C1 segment of cervical spinal cord (tissue), 14 donors: ENCODE results near the gene SEPTIN12.

Experiments used
- DNase-seq, 14 donors: peaks; one replicate each; lab custom pipeline; 2025; lab: John Stamatoyannopoulos, UW

Gene SEPTIN12

GRCh38 chr16:4787627-4788482 is at the start of gene SEPTIN12:
Gene SEPTIN12 (minus strand): TSS chr16:4788345. CDS start chr16:4787645, 700 bp downstream.
- DNase-seq, result no peak

- DNase-seq, result no peak
Observed at GRCh38 chr16:4836727-4837126, 48.6 kb upstream of the SEPTIN12 start.

GRCh38 chr16:4833584-4833983 is 45.4 kb upstream of the SEPTIN12 start:
- no peak for DNase-seq

- DNase-seq, result no peak
Observed at GRCh38 chr16:4832698-4833343, 44.7 kb upstream of the SEPTIN12 start.

- no peak for DNase-seq
Observed at GRCh38 chr16:4831616-4832015, 43.5 kb upstream of the SEPTIN12 start.

GRCh38 chr16:4830408-4830807 is 42.3 kb upstream of the SEPTIN12 start:
- DNase-seq, result no peak

GRCh38 chr16:4828567-4829321 is 40.6 kb upstream of the SEPTIN12 start:
- DNase-seq, result no peak

- no peak for DNase-seq
Observed at GRCh38 chr16:4826980-4827379, 38.8 kb upstream of the SEPTIN12 start.

- no peak for DNase-seq
Observed at GRCh38 chr16:4826526-4826925, 38.4 kb upstream of the SEPTIN12 start.

GRCh38 chr16:4825196-4825595 is 37.1 kb upstream of the SEPTIN12 start:
- DNase-seq, result no peak

- DNase-seq, result no peak
Observed at GRCh38 chr16:4820652-4821051, 32.5 kb upstream of the SEPTIN12 start.

- no peak for DNase-seq
Observed at GRCh38 chr16:4814542-4815173, 26.5 kb upstream of the SEPTIN12 start.

- DNase-seq, result no peak
Observed at GRCh38 chr16:4814046-4814445, 25.9 kb upstream of the SEPTIN12 start.

GRCh38 chr16:4813251-4814003 is 25.3 kb upstream of the SEPTIN12 start:
- no peak for DNase-seq

- DNase-seq, result no peak
Observed at GRCh38 chr16:4811773-4812172, 23.6 kb upstream of the SEPTIN12 start.

GRCh38 chr16:4811242-4811641 is 23.1 kb upstream of the SEPTIN12 start:
- DNase-seq, result no peak

- no peak for DNase-seq
Observed at GRCh38 chr16:4806280-4806679, 18.1 kb upstream of the SEPTIN12 start.

- no peak for DNase-seq
Observed at GRCh38 chr16:4805231-4805630, 17.1 kb upstream of the SEPTIN12 start.

GRCh38 chr16:4803898-4804762 is 16.0 kb upstream of the SEPTIN12 start:
- DNase-seq, result no peak

- DNase-seq, result no peak
Observed at GRCh38 chr16:4803401-4803844, 15.3 kb upstream of the SEPTIN12 start.
